Measurements from ENCODE around the gene TLE1. TPM values are rescaled to one million over a fixed set of nuclear protein-coding genes. Genes with fewer than 3 reads are reported as not detected.
"Not testable (repeated sequence)": the region's sequence is repeated elsewhere in the genome, so short reads cannot be mapped to it uniquely, and the experiment has no call there.

Gene TLE1
- total RNA-seq, result 10 to 100 TPM; 31.0 to 32.7 TPM
- 10 to 100 TPM; 20.9 to 39.9 TPM for polyA plus RNA-seq
- long read RNA-seq, donor 1, partial matches to known transcripts, result 32 of 48 reads
- long read RNA-seq, donor 1, other reads (novel, unspliced or antisense), result 16 of 48 reads
- long read RNA-seq, donor 2, partial matches to known transcripts, result 39 of 57 reads
- long read RNA-seq, donor 2, other reads (novel, unspliced or antisense), result 18 of 57 reads

DNA sequence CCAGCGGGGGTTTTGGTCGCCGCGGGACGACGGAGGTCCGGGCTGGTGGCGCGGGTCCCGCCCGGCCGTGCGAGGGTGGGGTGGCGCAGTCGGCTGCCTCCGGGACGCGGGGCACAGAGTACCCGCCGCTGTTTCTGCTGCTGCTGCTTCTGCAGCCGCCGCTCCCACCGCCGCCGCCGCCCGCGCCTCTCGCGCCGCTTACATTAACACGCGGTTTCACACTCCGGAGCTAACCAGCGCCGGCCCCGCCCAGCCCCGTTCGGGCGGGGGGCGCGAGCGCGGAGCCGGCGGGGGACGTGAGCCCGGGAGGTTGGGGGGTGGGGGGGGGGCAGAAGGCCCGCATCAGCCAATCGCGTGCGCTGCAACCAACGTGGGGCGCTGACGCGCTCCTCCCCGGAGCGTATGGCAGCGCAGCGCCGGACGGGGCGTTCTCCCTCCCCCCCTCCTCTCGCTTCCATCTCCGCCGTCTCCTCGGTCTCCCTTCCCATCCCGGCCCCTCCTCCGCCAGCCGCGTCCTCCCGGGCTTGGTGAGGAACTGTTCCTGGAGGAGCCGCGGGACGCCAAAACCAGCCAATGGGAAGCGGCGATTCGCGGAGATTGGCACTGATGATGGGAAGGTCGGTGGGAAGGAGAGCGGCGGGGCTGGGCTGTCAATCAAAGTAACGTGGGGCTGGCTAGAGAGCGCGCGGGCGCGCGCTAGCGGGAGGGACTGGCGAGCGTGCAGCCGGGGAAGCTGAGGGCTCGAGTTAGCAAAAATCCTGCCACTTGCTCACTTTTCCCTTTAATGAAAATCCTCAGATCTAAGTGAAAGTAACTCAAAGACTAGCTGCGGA is at the start of gene TLE1:
Gene TLE1 (minus strand): TSS at position 205 of the 833 bp plus-strand sequence. CDS start 1,307 bp downstream, outside the sequence.
- H3K27ac ChIP-seq (ENCODE audit: low read depth in 1 of 2, low read length in 2 of 2), result peak within 1 kb of the TSS; percentile 87 to 92
- H3K36me3 ChIP-seq (ENCODE audit: control insufficient read depth in 1 of 2, insufficient read depth in 2 of 2, low read length in 1 of 2), result no peaks in the 10 kb centered on the region
- H3K4me1 ChIP-seq (ENCODE audit: control insufficient read depth in 1 of 2, insufficient read depth in 2 of 2, low read length in 2 of 2), result peaks cover 0 to 5% of the 10 kb centered on the region in 2 donors
- intact Hi-C loops (cut with DNase I), result loop anchor here (2.0 to 10.0 kb wide), 7 partner anchors 77 to 795 kb away; no protein-coding TSS in a partner anchor
- peak within 1 kb of the TSS; percentile 78 to 96 for H3K4me3 ChIP-seq (ENCODE audit: low read length in 2 of 2)
- ATAC-seq (ENCODE audit: low FRiP score) (peak; percentile 97), DNase-seq (peak; percentile 100)
- 0% methylated on average over 72 to 95 of the region's 95 CpGs for whole genome bisulfite sequencing, 2 donors
- no peaks in the 10 kb centered on the region for H3K27me3 ChIP-seq (ENCODE audit: control insufficient read depth in 1 of 2, insufficient read depth in 2 of 2, low read length in 1 of 2)
- H3K9me3 ChIP-seq (ENCODE audit: control insufficient read depth, low read length), result no peaks in the 10 kb centered on the region

DNA sequence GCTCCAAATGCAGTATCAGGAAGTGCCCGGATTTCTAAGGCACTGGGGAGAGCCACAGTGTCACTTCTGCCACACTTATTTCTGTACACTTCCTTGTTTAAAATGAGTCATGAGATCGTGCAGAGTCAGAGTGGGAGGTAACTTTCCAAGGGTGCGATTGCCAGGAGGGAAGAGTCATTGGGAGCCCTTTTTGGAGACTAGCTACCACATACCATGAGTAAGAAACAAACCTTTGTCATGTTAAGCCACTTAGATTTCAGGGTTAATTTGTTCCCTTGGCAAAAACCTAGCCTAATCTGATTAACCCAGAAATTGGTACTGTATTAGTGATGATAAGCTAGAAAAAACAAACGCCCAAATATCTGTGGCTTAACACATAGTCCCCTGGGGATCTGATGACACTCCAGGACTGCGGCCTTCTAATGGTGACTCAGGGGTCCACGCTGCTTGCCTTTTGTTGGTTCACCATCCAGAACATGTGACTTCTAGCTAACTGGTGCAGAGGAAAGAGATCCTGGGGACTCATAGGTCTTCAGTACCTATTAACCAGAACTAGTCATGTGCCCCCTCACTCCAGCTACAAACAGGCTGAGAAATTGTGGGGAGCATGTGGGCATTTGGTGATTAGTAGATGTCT is 48.6 kb upstream of the TLE1 start:
- Histone ChIP-seq H3K36me3 (ENCODE audit: control insufficient read depth in 1 of 2, insufficient read depth in 2 of 2, low read length in 1 of 2) (no peaks in the 10 kb centered on the region), H3K4me3 (ENCODE audit: low read length in 2 of 2) (no peak overlapping the region), H3K27me3 (ENCODE audit: control insufficient read depth in 1 of 2, insufficient read depth in 2 of 2, low read length in 1 of 2) (no peaks in the 10 kb centered on the region), H3K4me1 (ENCODE audit: control insufficient read depth in 1 of 2, insufficient read depth in 2 of 2, low read length in 2 of 2) (peaks cover 0 to 3% of the 10 kb centered on the region in 2 donors), H3K27ac (ENCODE audit: low read depth in 1 of 2, low read length in 2 of 2) (no peak overlapping the region), H3K9me3 (ENCODE audit: control insufficient read depth, low read length) (no peaks in the 10 kb centered on the region)
- intact Hi-C loops (cut with DNase I), result no loop called here
- DNase-seq, result peak in 1 of 2 donors; percentile 75
- WGBS, 2 donors, result 13 to 17% methylated on average over 6 of the region's 6 CpGs
- ATAC-seq (ENCODE audit: low FRiP score), result peak; percentile 83

- H3K27me3 ChIP-seq (ENCODE audit: control insufficient read depth in 1 of 2, insufficient read depth in 2 of 2, low read length in 1 of 2); H3K9me3 ChIP-seq (ENCODE audit: control insufficient read depth, low read length); H3K36me3 ChIP-seq (ENCODE audit: control insufficient read depth in 1 of 2, insufficient read depth in 2 of 2, low read length in 1 of 2); H3K27ac ChIP-seq (ENCODE audit: low read depth in 1 of 2, low read length in 2 of 2); H3K4me1 ChIP-seq (ENCODE audit: control insufficient read depth in 1 of 2, insufficient read depth in 2 of 2, low read length in 2 of 2); intact Hi-C loops (cut with DNase I); ATAC-seq (ENCODE audit: low FRiP score); H3K4me3 ChIP-seq (ENCODE audit: low read length in 2 of 2); DNase-seq: not testable (repeated sequence)
- 97 to 100% methylated on average over 3 of the region's 3 CpGs for WGBS, 2 donors
These were observed 41.2 kb upstream of the TLE1 start for GRCh38 chr9:81730498-81730897.

DNA sequence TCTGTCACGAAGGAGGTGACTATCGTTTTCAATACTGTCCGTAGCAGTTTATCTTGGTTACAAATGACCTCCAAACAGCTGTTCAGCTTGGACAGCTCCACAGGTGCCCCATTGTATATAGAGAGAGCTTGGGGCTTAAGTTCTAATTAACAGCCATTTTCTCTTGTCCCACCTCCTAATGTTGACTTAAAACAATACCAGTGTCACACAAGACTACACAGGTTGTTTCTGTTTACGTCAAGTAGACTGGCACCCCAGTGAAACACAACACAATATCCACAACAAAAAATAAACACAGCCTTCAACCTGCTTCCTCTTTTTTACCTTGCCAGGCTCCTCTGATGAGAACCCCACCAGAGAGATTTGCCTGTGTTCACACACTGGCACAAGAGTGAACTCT is 39.8 kb upstream of the TLE1 start:
- no peak for ATAC-seq (ENCODE audit: low FRiP score)
- Histone ChIP-seq H3K4me3 (ENCODE audit: low read length in 2 of 2) (no peak overlapping the region), H3K27me3 (ENCODE audit: control insufficient read depth in 1 of 2, insufficient read depth in 2 of 2, low read length in 1 of 2) (no peaks in the 10 kb centered on the region), H3K4me1 (ENCODE audit: control insufficient read depth in 1 of 2, insufficient read depth in 2 of 2, low read length in 2 of 2) (no peaks in the 10 kb centered on the region), H3K36me3 (ENCODE audit: control insufficient read depth in 1 of 2, insufficient read depth in 2 of 2, low read length in 1 of 2) (no peaks in the 10 kb centered on the region), H3K27ac (ENCODE audit: low read depth in 1 of 2, low read length in 2 of 2) (no peak overlapping the region), H3K9me3 (ENCODE audit: control insufficient read depth, low read length) (no peaks in the 10 kb centered on the region)
- no peak for DNase-seq
- intact Hi-C loops (cut with DNase I), result no loop called here
- 69 to 80% methylated on average over 4 of the region's 4 CpGs for WGBS, 2 donors

DNA sequence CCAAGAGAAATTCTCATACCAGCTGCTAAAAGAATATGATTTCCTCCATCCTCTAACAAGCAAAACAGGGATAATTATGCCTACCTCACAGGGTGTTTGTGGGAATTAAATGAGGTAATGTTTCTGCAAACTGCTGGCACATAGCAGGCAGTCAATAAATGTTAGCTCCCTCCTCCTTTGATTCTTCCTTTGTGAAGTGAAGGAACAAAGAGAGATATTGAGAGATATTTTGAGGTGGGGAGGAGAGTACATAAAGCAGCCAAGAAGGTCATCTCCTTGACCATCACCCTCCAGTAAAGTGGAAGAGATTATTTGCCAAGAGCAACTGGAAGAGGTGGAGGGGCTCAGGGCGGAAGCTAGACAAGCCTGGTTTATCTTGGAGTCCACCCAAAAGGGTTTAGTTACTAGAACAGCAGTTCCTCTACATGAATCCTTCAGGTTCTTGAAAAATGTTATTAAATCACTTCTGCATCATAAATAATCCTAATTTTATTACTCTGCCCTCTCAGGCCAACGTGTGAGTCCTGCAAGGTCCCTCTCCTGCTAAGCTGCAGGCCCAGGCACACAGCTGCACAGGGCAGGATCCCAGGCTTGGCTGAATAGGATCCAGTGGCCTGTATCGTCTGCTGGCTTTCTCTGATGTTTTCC is 35.0 kb upstream of the TLE1 start:
- H3K9me3 ChIP-seq (ENCODE audit: control insufficient read depth, low read length), result no peaks in the 10 kb centered on the region
- WGBS, 2 donors, result 1 to 9% methylated on average over 3 of the region's 3 CpGs
- no peaks in the 10 kb centered on the region for H3K4me1 ChIP-seq (ENCODE audit: control insufficient read depth in 1 of 2, insufficient read depth in 2 of 2, low read length in 2 of 2)
- H3K27me3 ChIP-seq (ENCODE audit: control insufficient read depth in 1 of 2, insufficient read depth in 2 of 2, low read length in 1 of 2), result no peaks in the 10 kb centered on the region
- ATAC-seq (ENCODE audit: low FRiP score), result peak; percentile 68
- no peak for DNase-seq
- H3K27ac ChIP-seq (ENCODE audit: low read depth in 1 of 2, low read length in 2 of 2), result no peak overlapping the region
- intact Hi-C loops (cut with DNase I), result no loop called here
- no peak overlapping the region for H3K4me3 ChIP-seq (ENCODE audit: low read length in 2 of 2)
- no peaks in the 10 kb centered on the region for H3K36me3 ChIP-seq (ENCODE audit: control insufficient read depth in 1 of 2, insufficient read depth in 2 of 2, low read length in 1 of 2)

DNA sequence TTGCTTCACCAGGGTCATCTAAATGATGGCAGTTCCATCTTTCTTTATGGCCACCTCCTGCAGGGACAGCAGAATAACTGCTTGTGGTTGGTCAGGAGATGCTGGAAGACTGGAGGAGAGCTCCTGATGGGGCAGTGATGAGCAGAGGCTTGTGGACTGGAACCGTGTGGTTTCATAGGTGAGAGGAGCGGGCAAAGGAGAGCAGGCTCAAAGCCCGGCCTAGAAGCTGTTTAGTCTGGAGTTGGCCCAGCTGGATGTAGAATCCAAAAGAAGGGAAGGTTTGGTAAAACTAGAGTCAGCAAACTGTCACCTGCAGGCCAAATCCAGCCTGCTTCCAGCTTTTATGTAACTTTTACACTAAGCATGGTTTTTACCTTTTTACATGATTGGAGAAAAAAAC is 32.9 kb upstream of the TLE1 start:
- intact Hi-C loops (cut with DNase I), result no loop called here
- Histone ChIP-seq H3K36me3 (ENCODE audit: control insufficient read depth in 1 of 2, insufficient read depth in 2 of 2, low read length in 1 of 2) (no peaks in the 10 kb centered on the region), H3K27me3 (ENCODE audit: control insufficient read depth in 1 of 2, insufficient read depth in 2 of 2, low read length in 1 of 2) (no peaks in the 10 kb centered on the region), H3K27ac (ENCODE audit: low read depth in 1 of 2, low read length in 2 of 2) (no peak overlapping the region), H3K4me3 (ENCODE audit: low read length in 2 of 2) (no peak overlapping the region), H3K9me3 (ENCODE audit: control insufficient read depth, low read length) (no peaks in the 10 kb centered on the region), H3K4me1 (ENCODE audit: control insufficient read depth in 1 of 2, insufficient read depth in 2 of 2, low read length in 2 of 2) (no peaks in the 10 kb centered on the region)
- ATAC-seq (ENCODE audit: low FRiP score) (no peak), DNase-seq (no peak)
- WGBS, 2 donors, result 75 to 78% methylated on average over 3 of the region's 3 CpGs

- ATAC-seq (ENCODE audit: low FRiP score) (no peak), DNase-seq (no peak)
- Histone ChIP-seq H3K4me3 (ENCODE audit: low read length in 2 of 2) (no peak overlapping the region), H3K9me3 (ENCODE audit: control insufficient read depth, low read length) (no peaks in the 10 kb centered on the region), H3K36me3 (ENCODE audit: control insufficient read depth in 1 of 2, insufficient read depth in 2 of 2, low read length in 1 of 2) (no peaks in the 10 kb centered on the region), H3K27ac (ENCODE audit: low read depth in 1 of 2, low read length in 2 of 2) (no peak overlapping the region), H3K4me1 (ENCODE audit: control insufficient read depth in 1 of 2, insufficient read depth in 2 of 2, low read length in 2 of 2) (no peaks in the 10 kb centered on the region), H3K27me3 (ENCODE audit: control insufficient read depth in 1 of 2, insufficient read depth in 2 of 2, low read length in 1 of 2) (no peaks in the 10 kb centered on the region)
- WGBS, 2 donors, result 97% methylated on average over 9 of the region's 9 CpGs
- intact Hi-C loops (cut with DNase I), result no loop called here
These were observed 31.2 kb upstream of the TLE1 start for GRCh38 chr9:81720450-81721086.

DNA sequence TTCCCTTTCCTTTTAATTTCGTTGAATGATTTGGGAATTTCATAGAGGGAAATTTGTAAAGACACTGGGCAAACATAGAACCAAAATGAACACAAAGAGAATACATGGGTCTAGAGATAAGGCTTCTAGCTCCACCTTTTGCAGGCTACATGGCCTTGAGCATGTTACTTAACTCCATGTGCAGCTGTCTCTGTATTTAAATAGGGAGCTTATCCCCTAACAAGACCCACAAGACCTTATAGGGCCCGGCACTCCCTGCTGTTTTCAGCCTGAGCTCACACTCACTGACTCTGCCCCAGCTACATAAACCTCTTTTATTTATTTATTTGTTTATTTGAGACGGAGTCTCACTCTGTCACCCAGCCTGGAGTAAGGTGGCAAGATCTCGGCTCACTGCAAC is 30.6 kb upstream of the TLE1 start:
- no peak overlapping the region for H3K27ac ChIP-seq (ENCODE audit: low read depth in 1 of 2, low read length in 2 of 2)
- H3K27me3 ChIP-seq (ENCODE audit: control insufficient read depth in 1 of 2, insufficient read depth in 2 of 2, low read length in 1 of 2), result no peaks in the 10 kb centered on the region
- H3K36me3 ChIP-seq (ENCODE audit: control insufficient read depth in 1 of 2, insufficient read depth in 2 of 2, low read length in 1 of 2), result no peaks in the 10 kb centered on the region
- no peaks in the 10 kb centered on the region for H3K4me1 ChIP-seq (ENCODE audit: control insufficient read depth in 1 of 2, insufficient read depth in 2 of 2, low read length in 2 of 2)
- ATAC-seq (ENCODE audit: low FRiP score) (no peak), DNase-seq (no peak)
- intact Hi-C loops (cut with DNase I), result no loop called here
- 96 to 97% methylated on average over 4 of the region's 4 CpGs for WGBS, 2 donors
- no peak overlapping the region for H3K4me3 ChIP-seq (ENCODE audit: low read length in 2 of 2)
- no peaks in the 10 kb centered on the region for H3K9me3 ChIP-seq (ENCODE audit: control insufficient read depth, low read length)

Data from aorta (tissue), 5 donors.